Measurements from ENCODE around the gene DNAH1. TPM values are rescaled to one million over a fixed set of nuclear protein-coding genes. Genes with fewer than 3 reads are reported as not detected.

Gene DNAH1
- total and polyA plus RNA-seq, 2 of the 13 experiments (the other 11 are each of a cell fraction or from before 2014, with no cell fraction given): 0.64 to 3.5 TPM

- no peak for TF ChIP-seq CEBPZ (IDR thresholded peaks at IDR 0.05; ENCODE audit: low read length)
- TF ChIP-seq ZBTB46 (CRISPR knock-in tag; IDR thresholded peaks at IDR 0.05; ENCODE audit: borderline replicate concordance): 0 out of 2 replicates have a peak, but pooled peaks have one; percentile 75
- peak; percentile 66; the same call in 1 of the 2 replicates for TF ChIP-seq PHF8 (CRISPR knock-in tag; IDR thresholded peaks at IDR 0.05)
- no peak for TF ChIP-seq THAP8 (CRISPR knock-in tag; IDR thresholded peaks at IDR 0.05; ENCODE audit: borderline replicate concordance)
- TF ChIP-seq CREM (IDR thresholded peaks at IDR 0.05): peak; percentile 63; the same call in 1 of the 2 replicates
- no peak for TF ChIP-seq CREM (CRISPR knock-in tag; IDR thresholded peaks at IDR 0.05)
- TF ChIP-seq HOXA5 (CRISPR knock-in tag; IDR thresholded peaks at IDR 0.05): peak; percentile 36; the same call in 1 of the 2 replicates
- TF ChIP-seq ATF7-NPFF (CRISPR knock-in tag; IDR thresholded peaks at IDR 0.05; ENCODE audit: low read depth): peak; percentile 26; the same call in 1 of the 2 replicates
- peak; percentile 97 for TF ChIP-seq ZBTB34 (CRISPR knock-in tag; IDR thresholded peaks at IDR 0.05)
- TF ChIP-seq HNF4G (IDR thresholded peaks at IDR 0.05; ENCODE audit: borderline replicate concordance, low read depth, low read length): peak; percentile 92
- TF ChIP-seq HNF4G (CRISPR knock-in tag; IDR thresholded peaks at IDR 0.05; ENCODE audit: borderline replicate concordance, low read depth): peak; percentile 89
- no peak for TF ChIP-seq STAT5B (CRISPR knock-in tag; IDR thresholded peaks at IDR 0.05)
- peak; percentile 83 for TF ChIP-seq RXRB (CRISPR knock-in tag; IDR thresholded peaks at IDR 0.05; ENCODE audit: borderline replicate concordance)
- TF ChIP-seq ZNF326 (CRISPR knock-in tag; IDR thresholded peaks at IDR 0.05; ENCODE audit: borderline replicate concordance): no peak
- peak; percentile 29; the same call in 1 of the 2 replicates for TF ChIP-seq ETV5 (CRISPR knock-in tag; IDR thresholded peaks at IDR 0.05; ENCODE audit: borderline replicate concordance)
- TF ChIP-seq ZNF451 (CRISPR knock-in tag; IDR thresholded peaks at IDR 0.05): 0 out of 2 replicates have a peak, but pooled peaks have one; percentile 16
- TF ChIP-seq MIER3 (CRISPR knock-in tag; IDR thresholded peaks at IDR 0.05; ENCODE audit: borderline replicate concordance): no peak; the same call in 1 of the 2 replicates
- peak; percentile 83 for TF ChIP-seq MXD4 (CRISPR knock-in tag; IDR thresholded peaks at IDR 0.05)
- no peak for TF ChIP-seq ELF4 (CRISPR knock-in tag; IDR thresholded peaks at IDR 0.05; ENCODE audit: borderline replicate concordance)
- TF ChIP-seq SMC3 (IDR thresholded peaks at IDR 0.05; ENCODE audit: low read length): no peak
- TF ChIP-seq EEA1 (CRISPR knock-in tag; IDR thresholded peaks at IDR 0.05; ENCODE audit: borderline replicate concordance): no peak
- TF ChIP-seq SOX6 (IDR thresholded peaks at IDR 0.05): no peak
- TF ChIP-seq SOX6 (CRISPR knock-in tag; IDR thresholded peaks at IDR 0.05): peak; percentile 89
Measured at GRCh38 chr3:52289747-52290595, 26.1 kb upstream of the DNAH1 start (continued).
